Liver (tissue), 3 donors: Measurements from ENCODE around the gene ILDR2.

Source experiments
- GABPA ChIP-seq, 2 donors: IDR thresholded peaks in 1 of 2; conservative IDR thresholded peaks in 1 of 2; 2 replicates each; pipeline ENCODE4 v1.6.1; 2016; ENCODE audit warnings: antibody characterized with exemption in 2 of 2, mild to moderate bottlenecking in 1 of 2, moderate library complexity in 1 of 2
- HNF4A ChIP-seq, 2 donors: conservative IDR thresholded peaks; 2 replicates each; pipeline ENCODE4 v1.6.1; 2016; ENCODE audit warnings: antibody characterized with exemption in 2 of 2, mild to moderate bottlenecking in 2 of 2
- JUND ChIP-seq, 2 donors: IDR thresholded peaks; 2 replicates each; pipeline ENCODE4 v1.6.1; 2016; ENCODE audit warnings: antibody characterized with exemption in 2 of 2
- RAD21 ChIP-seq, 2 donors: IDR thresholded peaks; 2 replicates each; pipeline ENCODE4 v1.6.1; 2016; ENCODE audit warnings: antibody characterized with exemption in 2 of 2, mild to moderate bottlenecking in 2 of 2
- SP1 ChIP-seq: IDR thresholded peaks from 2 replicates; pipeline ENCODE4 v1.6.1; 2018; ENCODE audit warnings: antibody characterized with exemption, mild to moderate bottlenecking
- TAF1 ChIP-seq: conservative IDR thresholded peaks from 2 replicates; pipeline ENCODE4 v1.6.1; 2016; ENCODE audit warnings: antibody characterized with exemption, mild to moderate bottlenecking
- YY1 ChIP-seq: IDR thresholded peaks from 2 replicates; pipeline ENCODE4 v1.6.1; 2016; ENCODE audit warnings: antibody characterized with exemption, mild to moderate bottlenecking
- TF ChIP-seq, protein P1 (sequence below): IDR thresholded peaks from 2 replicates; pipeline ENCODE4 v1.6.1; 2016; ENCODE audit warnings: antibody characterized with exemption
- TF ChIP-seq, protein P2 (sequence below): fragments of 150-350 bp; IDR thresholded peaks from 2 replicates; pipeline ENCODE4 v1.5.1; 2017; ENCODE audit warnings: improper control_type of control experiment, low read depth, low read length; ENCODE audit not compliant: missing input control
- TF ChIP-seq, protein P3 (sequence below): IDR thresholded peaks from 2 replicates; pipeline ENCODE4 v1.6.1; 2016; ENCODE audit warnings: antibody characterized with exemption, mild to moderate bottlenecking
- TF ChIP-seq, protein P4 (sequence below): IDR thresholded peaks from 2 replicates; pipeline ENCODE4 v1.6.1; 2016; ENCODE audit warnings: antibody characterized with exemption
- donor health status: healthy.
- donor health status: healthy.

DNA sequence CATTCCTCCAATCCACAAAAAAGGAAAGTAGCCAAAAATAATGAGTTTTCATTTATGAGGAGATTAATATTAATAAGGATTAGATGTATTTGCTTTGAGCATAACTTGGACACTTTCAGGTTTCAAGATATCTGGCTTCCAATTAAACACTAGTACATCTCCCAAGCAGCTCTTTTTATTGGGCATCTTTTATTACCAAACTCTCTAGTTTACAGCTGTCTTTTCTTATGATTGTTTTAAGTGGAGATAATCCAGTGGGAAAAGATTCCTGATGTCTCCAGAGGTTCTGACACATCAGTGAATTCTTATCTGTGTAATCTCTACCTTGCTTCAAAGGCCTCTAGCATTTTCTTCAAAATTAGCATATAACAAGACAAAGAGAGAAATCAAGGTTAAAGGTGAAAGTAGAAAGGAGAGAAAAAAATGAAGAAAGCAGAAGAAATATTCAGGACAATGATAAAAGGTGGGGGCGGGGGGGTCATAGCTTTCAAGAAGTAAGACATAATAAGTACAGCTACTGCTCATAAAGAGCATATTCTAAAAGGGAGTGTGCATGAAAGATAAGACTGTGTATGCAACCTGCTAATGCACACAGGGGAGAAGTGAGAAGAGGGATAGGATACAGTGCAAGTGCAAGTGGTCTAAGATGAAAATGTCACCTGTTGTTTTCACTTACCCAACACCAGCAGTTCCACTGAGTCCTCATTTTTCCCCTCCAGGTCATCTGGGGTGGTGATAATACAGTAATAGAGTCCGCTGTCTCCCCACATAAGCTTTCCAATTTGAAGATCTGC is 19.1 kb downstream of the ILDR2 start:
- TF ChIP-seq, protein P1, sequence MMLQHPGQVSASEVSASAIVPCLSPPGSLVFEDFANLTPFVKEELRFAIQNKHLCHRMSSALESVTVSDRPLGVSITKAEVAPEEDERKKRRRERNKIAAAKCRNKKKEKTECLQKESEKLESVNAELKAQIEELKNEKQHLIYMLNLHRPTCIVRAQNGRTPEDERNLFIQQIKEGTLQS: no peak
- TF ChIP-seq, protein P2, sequence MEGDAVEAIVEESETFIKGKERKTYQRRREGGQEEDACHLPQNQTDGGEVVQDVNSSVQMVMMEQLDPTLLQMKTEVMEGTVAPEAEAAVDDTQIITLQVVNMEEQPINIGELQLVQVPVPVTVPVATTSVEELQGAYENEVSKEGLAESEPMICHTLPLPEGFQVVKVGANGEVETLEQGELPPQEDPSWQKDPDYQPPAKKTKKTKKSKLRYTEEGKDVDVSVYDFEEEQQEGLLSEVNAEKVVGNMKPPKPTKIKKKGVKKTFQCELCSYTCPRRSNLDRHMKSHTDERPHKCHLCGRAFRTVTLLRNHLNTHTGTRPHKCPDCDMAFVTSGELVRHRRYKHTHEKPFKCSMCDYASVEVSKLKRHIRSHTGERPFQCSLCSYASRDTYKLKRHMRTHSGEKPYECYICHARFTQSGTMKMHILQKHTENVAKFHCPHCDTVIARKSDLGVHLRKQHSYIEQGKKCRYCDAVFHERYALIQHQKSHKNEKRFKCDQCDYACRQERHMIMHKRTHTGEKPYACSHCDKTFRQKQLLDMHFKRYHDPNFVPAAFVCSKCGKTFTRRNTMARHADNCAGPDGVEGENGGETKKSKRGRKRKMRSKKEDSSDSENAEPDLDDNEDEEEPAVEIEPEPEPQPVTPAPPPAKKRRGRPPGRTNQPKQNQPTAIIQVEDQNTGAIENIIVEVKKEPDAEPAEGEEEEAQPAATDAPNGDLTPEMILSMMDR: no peak
- TF ChIP-seq, protein P3, sequence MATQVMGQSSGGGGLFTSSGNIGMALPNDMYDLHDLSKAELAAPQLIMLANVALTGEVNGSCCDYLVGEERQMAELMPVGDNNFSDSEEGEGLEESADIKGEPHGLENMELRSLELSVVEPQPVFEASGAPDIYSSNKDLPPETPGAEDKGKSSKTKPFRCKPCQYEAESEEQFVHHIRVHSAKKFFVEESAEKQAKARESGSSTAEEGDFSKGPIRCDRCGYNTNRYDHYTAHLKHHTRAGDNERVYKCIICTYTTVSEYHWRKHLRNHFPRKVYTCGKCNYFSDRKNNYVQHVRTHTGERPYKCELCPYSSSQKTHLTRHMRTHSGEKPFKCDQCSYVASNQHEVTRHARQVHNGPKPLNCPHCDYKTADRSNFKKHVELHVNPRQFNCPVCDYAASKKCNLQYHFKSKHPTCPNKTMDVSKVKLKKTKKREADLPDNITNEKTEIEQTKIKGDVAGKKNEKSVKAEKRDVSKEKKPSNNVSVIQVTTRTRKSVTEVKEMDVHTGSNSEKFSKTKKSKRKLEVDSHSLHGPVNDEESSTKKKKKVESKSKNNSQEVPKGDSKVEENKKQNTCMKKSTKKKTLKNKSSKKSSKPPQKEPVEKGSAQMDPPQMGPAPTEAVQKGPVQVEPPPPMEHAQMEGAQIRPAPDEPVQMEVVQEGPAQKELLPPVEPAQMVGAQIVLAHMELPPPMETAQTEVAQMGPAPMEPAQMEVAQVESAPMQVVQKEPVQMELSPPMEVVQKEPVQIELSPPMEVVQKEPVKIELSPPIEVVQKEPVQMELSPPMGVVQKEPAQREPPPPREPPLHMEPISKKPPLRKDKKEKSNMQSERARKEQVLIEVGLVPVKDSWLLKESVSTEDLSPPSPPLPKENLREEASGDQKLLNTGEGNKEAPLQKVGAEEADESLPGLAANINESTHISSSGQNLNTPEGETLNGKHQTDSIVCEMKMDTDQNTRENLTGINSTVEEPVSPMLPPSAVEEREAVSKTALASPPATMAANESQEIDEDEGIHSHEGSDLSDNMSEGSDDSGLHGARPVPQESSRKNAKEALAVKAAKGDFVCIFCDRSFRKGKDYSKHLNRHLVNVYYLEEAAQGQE: no peak
- TF ChIP-seq HNF4A (conservative IDR thresholded peaks at IDR 0.05) (no peak), SP1 (no peak), GABPA (IDR thresholded peaks at IDR 0.05 in 1 of 2, conservative IDR thresholded peaks at IDR 0.05 in 1 of 2) (no peak), RAD21 (IDR thresholded peaks at IDR 0.05) (no peak), TAF1 (no peak), YY1 (no peak), JUND (IDR thresholded peaks at IDR 0.05) (no peak)
- TF ChIP-seq, protein P4, sequence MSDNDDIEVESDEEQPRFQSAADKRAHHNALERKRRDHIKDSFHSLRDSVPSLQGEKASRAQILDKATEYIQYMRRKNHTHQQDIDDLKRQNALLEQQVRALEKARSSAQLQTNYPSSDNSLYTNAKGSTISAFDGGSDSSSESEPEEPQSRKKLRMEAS: no peak
